ENCODE measurements around the gene MAFB.

The MAFB gene

DNA sequence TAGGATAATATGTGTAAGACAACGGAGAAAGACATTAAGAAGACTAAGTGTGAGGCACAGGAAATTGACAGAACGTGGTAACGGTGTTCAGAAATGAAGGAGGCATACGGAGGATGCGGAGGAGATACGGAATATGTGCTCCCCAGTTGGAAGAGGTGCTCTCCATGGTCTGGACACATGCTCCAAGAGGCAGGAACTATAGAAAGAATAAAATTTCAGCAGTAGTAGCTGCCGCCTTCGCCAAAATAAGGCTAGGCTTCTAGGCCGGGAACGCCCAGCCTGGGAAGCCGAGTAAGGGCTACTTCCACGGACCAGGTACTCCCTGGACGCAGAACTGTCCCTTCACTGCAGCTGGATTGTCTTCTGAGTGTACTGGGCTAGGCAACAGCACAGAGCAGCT lies 7.4 kb downstream of the MAFB start:
- H3K4me1 ChIP-seq (ENCODE audit: insufficient read depth, low read length): peaks cover 7% of the 10 kb centered on the region; the same call in 1 of the 2 replicates
- H3K9ac ChIP-seq (ENCODE audit: low read depth, low read length): no peak overlapping the region
- no peaks in the 10 kb centered on the region for H3K9me3 ChIP-seq (ENCODE audit: control insufficient read depth, insufficient read depth, low read length)
- H3K36me3 ChIP-seq (ENCODE audit: insufficient read depth, low read length): no peaks in the 10 kb centered on the region

DNA sequence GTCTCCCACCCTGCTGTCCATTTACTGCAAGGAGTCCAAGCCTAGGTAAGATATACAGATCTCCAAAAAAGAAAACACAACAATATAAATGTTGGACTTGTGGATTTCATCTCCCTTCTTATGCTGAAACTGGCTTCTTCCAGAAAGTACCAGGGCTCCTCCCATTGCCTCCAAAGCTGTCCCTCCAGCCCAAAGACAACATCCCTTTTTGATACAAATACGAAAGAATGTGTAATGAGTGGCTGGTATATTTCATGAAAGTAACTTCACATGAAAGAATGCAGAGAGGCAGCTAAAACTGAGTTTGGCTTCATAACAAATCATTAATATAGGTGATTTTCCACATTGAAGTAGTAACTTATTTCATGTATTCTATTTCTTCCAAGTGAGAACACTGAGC lies 7.9 kb downstream of the MAFB start:
- H3K36me3 ChIP-seq (ENCODE audit: insufficient read depth, low read length): no peaks in the 10 kb centered on the region
- peaks cover 7% of the 10 kb centered on the region; the same call in 1 of the 2 replicates for H3K4me1 ChIP-seq (ENCODE audit: insufficient read depth, low read length)
- no peaks in the 10 kb centered on the region for H3K9me3 ChIP-seq (ENCODE audit: control insufficient read depth, insufficient read depth, low read length)
- H3K9ac ChIP-seq (ENCODE audit: low read depth, low read length): no peak overlapping the region

DNA sequence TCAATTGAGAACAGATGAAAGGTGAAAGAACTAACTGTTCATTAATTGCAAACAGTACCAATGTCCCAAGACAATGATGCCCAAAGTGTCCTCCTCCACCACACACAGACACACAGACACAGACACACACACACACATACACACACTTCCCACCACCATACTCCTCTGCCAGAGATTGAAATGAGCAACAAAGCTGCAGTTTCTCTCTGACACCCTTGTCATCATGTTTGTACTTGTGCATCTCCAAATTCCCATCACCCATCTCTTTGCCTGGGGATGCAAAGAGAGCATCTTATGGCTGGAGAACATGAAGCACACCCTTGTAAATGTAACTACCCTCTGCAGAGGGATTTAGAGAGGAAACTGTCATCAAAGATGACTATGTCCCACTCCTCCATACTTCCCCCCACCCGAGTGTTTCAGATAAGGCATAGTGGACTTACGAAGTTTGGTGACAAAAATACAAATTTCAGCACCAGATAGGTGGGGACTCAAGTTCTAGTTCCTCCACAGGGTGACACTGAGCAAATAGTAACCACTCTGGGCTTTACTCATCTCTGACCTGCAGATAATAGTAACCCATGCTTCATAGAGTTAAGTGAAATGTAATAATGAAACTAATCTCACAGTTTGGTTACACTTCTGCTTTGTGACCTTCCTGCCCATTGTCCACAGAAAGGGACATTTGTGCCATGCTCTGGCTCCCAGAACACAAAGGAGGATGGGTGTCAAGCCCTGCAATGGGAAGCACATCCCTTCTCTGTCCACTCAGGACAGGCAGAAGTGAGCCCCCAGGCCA lies 8.7 kb downstream of the MAFB start:
- peaks cover 7% of the 10 kb centered on the region; the same call in 1 of the 2 replicates for H3K4me1 ChIP-seq (ENCODE audit: insufficient read depth, low read length)
- no peak overlapping the region for H3K9ac ChIP-seq (ENCODE audit: low read depth, low read length)
- no peaks in the 10 kb centered on the region for H3K36me3 ChIP-seq (ENCODE audit: insufficient read depth, low read length)
- H3K9me3 ChIP-seq (ENCODE audit: control insufficient read depth, insufficient read depth, low read length): no peaks in the 10 kb centered on the region

DNA sequence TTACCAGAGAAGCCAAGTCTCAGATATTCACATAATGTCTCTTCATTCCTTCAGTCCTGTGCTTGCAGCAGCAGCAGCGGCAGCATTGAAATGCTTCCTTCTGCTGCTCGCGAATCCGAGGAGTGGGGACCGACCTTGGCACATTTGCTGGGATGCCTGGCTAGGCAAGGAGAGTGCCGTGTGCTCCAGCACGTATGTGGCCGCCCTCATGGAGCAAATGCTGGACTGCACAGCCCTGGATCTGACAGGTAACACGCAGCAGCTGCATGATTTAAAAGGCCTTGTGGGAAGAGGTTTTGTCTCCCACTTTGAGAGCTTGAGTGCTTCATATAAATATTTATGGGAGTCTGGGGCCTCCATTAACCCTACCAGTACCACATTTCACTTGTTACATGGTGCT lies 9.9 kb downstream of the MAFB start:
- Histone ChIP-seq H3K4me1 (ENCODE audit: insufficient read depth, low read length) (peaks cover 7% of the 10 kb centered on the region; the same call in 1 of the 2 replicates), H3K36me3 (ENCODE audit: insufficient read depth, low read length) (no peaks in the 10 kb centered on the region), H3K9me3 (ENCODE audit: control insufficient read depth, insufficient read depth, low read length) (no peaks in the 10 kb centered on the region), H3K9ac (ENCODE audit: low read depth, low read length) (no peak overlapping the region)

DNA sequence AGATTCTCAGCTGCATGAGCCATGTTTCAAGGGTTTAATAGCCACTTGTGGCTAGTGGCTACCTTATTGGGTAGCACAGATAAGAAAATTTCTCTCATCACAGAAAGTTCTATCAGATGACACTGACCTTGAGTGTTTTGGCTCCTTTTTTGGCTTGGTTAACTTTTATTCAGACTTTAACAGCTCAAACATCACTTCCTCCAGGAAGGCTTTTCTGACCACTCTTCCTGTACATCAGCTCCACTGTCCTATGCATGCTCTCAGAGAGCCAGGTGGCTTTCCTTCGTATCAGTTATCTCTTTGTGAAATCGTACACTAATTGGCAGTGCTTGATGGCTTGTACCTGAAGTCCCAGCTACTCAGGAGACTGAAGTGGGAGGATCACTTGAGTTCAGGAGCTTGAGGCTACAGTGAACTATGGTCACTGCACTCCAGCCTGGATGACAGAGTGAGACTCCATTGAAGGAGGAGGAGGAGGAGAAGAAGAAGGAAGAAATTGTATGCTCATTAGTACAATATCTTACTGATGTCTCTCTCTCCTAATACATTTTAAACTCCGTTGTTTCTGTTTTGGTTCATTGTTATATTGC lies 10.7 kb downstream of the MAFB start:
- Histone ChIP-seq H3K9me3 (ENCODE audit: control insufficient read depth, insufficient read depth, low read length) (no peaks in the 10 kb centered on the region), H3K4me1 (ENCODE audit: insufficient read depth, low read length) (peaks cover 7% of the 10 kb centered on the region; the same call in 1 of the 2 replicates), H3K9ac (ENCODE audit: low read depth, low read length) (no peak overlapping the region)

DNA sequence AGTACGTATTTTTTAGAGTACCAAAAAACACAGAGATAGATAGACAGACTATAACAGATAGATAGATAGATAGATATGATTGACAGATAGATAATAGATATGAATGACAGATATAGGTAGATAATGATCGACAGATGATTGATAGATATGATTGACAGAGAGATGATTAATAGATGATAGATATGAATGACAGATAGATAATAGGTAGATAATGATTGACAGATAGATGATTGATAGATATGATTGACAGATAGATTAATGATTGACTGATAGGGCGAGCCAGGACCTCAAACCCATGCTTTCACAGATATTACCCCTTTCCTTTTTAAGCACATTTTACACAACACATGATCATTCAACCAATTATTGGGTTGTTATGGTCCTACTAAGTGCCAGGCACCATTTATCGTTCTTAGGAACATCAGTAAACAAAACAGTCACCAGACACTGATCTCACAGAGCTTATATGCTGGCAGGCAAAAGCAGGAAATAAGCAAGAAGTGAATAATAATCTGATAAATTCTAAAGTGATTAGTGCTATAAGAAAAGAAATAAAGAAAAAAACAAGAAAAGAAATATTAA lies 11.6 kb downstream of the MAFB start:
- H3K4me1 ChIP-seq (ENCODE audit: insufficient read depth, low read length): peaks cover 6% of the 10 kb centered on the region; the same call in 1 of the 2 replicates
- H3K9me3 ChIP-seq (ENCODE audit: control insufficient read depth, insufficient read depth, low read length): no peaks in the 10 kb centered on the region
- H3K9ac ChIP-seq (ENCODE audit: low read depth, low read length): no peak overlapping the region
- H3K36me3 ChIP-seq (ENCODE audit: insufficient read depth, low read length): no peaks in the 10 kb centered on the region

More for the DNA sequence above, 10.7 kb downstream of the MAFB start:
- H3K36me3 ChIP-seq (ENCODE audit: insufficient read depth, low read length): no peaks in the 10 kb centered on the region

DNA sequence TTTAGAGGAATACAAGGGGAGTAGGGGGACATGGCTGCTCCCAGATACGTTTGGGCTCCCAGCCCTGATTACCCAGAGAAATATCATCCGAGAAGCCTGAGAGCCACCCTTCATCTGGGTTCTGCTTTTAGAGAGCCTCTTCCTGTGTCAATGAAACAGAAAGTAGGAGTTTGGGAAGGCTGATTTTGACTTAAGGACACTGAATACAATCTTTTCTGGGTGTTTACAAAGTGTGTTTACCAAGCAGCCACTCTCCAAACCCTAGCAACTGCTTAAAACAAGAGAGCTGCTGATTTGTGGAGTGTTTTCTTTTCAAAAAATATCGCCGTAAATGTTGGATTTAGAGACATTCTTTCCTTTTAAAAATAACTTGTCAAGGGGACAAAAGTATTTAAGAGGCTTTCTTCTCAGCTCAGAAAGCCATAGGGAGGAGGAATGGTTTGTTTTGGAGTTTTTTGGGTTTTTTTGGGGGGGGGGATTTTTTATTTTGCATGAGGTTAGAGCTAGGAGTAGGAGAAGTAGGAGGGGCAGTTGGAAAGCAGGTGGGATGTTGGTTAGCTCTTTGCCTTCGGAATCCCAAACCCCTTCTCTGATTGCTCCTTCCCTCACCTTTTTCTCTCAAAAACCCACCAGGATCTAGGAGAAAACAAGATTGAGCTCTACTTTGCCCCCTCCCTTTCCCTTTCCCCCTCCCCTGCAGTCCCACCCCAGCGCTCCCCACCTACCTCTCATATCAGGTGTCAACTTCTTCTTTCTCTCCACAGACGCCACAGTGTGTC lies 12.4 kb downstream of the MAFB start:
- H3K36me3 ChIP-seq (ENCODE audit: insufficient read depth, low read length): no peaks in the 10 kb centered on the region
- H3K9ac ChIP-seq (ENCODE audit: low read depth, low read length): no peak overlapping the region
- H3K4me1 ChIP-seq (ENCODE audit: insufficient read depth, low read length): peaks cover 1% of the 10 kb centered on the region; the same call in 1 of the 2 replicates
- no peaks in the 10 kb centered on the region for H3K9me3 ChIP-seq (ENCODE audit: control insufficient read depth, insufficient read depth, low read length)

DNA sequence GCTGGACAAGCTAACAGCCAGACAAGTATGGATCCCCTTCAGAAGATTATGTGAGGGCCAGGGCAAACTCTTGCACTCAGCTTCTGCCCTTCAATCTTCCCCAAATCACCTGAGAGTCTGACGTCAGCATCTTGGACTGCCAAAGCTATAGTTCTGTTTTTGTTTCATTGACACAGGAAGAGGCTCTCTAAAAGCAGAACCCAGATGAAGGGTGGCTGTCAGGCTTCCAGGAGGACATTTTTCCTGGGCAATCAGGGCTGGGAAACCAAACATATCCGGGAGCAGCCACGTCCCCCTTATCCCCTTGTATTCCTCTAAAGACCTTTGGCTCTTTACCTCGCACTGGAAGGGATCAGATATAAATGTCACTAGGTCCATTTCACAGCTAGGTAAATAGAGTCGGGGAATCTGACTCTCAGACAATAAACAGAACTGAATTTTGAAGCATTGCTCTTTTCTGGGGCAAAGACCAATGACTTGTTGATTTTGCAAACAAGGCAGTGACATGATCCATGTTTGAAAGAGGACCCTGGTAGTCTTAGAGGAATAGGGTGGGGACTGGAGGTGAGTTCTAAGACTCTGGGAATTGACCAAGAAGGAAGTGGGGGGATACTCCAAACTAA lies 13.3 kb downstream of the MAFB start:
- Histone ChIP-seq H3K9me3 (ENCODE audit: control insufficient read depth, insufficient read depth, low read length) (no peaks in the 10 kb centered on the region), H3K4me1 (ENCODE audit: insufficient read depth, low read length) (no peaks in the 10 kb centered on the region), H3K36me3 (ENCODE audit: insufficient read depth, low read length) (no peaks in the 10 kb centered on the region), H3K9ac (ENCODE audit: low read depth, low read length) (no peak overlapping the region)

DNA sequence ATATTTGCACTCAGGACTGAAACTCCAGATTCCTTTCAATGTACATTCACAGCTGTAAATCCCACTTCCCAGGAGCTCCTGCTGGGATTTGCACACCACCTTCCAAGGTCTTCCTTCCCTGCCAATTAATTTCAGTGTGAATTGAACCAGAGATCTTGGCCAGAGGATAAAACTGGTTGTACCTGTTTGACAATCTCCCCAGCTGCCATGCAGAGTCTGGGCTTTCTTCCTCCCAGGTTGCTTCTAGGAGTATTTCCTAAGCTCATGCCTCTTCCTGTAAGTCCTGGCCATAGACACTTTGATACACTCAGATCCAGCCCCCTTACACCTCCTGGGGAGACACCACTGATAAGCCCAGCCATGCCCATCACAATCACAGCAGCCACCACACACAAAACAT lies 15.6 kb downstream of the MAFB start:
- Histone ChIP-seq H3K36me3 (ENCODE audit: insufficient read depth, low read length) (no peaks in the 10 kb centered on the region), H3K4me1 (ENCODE audit: insufficient read depth, low read length) (no peaks in the 10 kb centered on the region; the same call in 1 of the 2 replicates), H3K9ac (ENCODE audit: low read depth, low read length) (no peak overlapping the region), H3K9me3 (ENCODE audit: control insufficient read depth, insufficient read depth, low read length) (no peaks in the 10 kb centered on the region)

DNA sequence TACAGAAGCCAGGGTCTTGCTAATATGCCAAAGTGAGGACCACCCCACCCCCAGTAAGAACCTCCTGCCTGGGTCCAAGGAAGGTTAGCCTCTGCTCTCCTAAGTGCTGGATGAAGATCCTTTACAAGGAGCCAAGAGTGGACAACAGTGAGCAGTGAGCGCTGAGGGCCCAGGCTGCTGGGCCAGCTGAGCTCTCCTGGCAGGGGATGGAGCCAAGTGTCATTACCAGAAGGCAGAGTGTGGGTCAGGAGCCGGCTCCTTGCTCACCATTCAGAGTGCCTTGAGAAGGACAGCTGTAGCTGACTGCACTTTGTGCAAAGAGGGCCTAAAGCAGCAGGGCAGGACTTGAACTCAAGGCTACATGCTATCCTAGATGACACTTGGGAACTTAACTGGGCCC lies 16.9 kb downstream of the MAFB start:
- no peaks in the 10 kb centered on the region for H3K36me3 ChIP-seq (ENCODE audit: insufficient read depth, low read length)
- H3K9me3 ChIP-seq (ENCODE audit: control insufficient read depth, insufficient read depth, low read length): no peaks in the 10 kb centered on the region
- no peaks in the 10 kb centered on the region; the same call in 1 of the 2 replicates for H3K4me1 ChIP-seq (ENCODE audit: insufficient read depth, low read length)
- H3K9ac ChIP-seq (ENCODE audit: low read depth, low read length): no peak overlapping the region

DNA sequence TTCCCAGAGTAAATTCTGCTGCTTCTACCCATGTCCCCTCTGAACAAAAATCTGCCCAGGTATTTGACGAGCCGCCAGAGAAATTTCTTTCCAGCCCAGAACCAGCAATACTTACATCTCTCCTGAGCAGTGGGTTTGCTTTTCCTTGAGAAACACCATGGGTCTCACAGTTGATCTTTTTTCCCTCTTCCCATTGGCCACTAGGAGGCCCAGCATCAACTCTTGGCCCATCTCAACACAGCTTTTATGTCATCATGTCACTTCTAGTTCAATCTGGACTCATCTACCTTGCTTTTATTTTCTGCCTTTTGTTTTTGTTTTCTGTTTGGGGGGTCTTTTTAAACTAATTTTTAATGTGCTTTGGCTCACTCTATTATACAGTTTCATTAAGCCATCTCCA lies 18.8 kb downstream of the MAFB start:
- Histone ChIP-seq H3K9me3 (ENCODE audit: control insufficient read depth, insufficient read depth, low read length) (no peaks in the 10 kb centered on the region), H3K4me1 (ENCODE audit: insufficient read depth, low read length) (no peaks in the 10 kb centered on the region; the same call in 1 of the 2 replicates), H3K9ac (ENCODE audit: low read depth, low read length) (no peak overlapping the region), H3K36me3 (ENCODE audit: insufficient read depth, low read length) (no peaks in the 10 kb centered on the region)

DNA sequence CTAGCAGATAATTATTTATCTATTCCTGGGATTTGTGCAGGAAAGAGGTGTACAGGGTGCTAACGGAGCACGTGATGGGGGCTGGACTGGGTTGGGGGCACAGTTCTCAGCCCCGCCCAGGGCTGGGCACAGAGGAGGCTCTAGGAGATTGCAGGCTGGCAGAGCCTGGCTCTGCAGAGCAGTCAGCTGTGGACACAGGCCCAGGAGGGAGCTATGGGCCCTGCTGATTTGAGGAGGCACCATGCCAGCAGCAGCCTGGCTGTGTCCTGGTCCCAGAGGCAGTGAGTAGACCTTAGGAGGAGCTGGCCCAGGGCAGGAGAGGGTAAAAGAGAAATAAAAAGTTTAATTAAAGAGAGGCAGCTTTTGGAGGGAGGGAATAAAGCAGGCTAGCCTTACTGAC lies 19.3 kb downstream of the MAFB start:
- no peaks in the 10 kb centered on the region; the same call in 1 of the 2 replicates for H3K4me1 ChIP-seq (ENCODE audit: insufficient read depth, low read length)
- H3K36me3 ChIP-seq (ENCODE audit: insufficient read depth, low read length): no peaks in the 10 kb centered on the region
- no peak overlapping the region for H3K9ac ChIP-seq (ENCODE audit: low read depth, low read length)
- no peaks in the 10 kb centered on the region for H3K9me3 ChIP-seq (ENCODE audit: control insufficient read depth, insufficient read depth, low read length)

DNA sequence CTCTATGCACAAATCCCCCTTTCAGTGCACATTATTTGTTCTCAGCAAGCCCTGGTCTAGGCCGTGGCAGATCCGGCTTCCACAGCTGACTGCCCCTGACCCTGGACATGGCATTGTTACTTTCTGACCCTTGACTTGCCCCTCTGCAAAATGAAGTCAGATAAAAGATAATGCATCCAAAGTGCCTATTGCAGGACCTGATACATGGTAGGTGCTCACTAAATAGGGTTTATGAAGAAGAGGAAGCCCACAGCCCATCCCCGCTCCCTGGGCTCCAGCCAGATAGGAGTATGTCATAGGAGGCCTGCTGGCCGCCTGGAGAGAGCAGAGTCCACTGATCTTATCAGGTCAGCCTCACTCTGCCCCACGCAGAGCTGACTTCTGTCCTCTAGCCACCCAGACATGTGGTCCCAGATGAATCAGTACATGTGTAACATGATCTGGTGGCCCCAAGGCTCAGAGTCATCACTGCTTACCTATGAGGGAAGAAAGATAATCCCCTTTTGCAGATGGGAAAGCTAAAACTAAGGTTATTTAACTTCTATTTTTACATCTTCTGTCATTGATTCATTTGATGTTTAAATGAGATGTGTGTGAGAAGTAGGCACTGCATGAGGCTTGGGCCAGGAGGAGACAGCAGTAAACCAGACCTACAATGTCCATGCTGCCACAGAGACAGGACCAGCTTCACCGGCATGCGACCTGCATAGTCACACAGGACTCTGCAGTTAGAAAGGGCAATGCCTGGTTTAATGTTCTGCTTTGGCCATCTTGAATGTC lies 20.4 kb downstream of the MAFB start:
- Histone ChIP-seq H3K4me1 (ENCODE audit: insufficient read depth, low read length) (no peaks in the 10 kb centered on the region; the same call in 1 of the 2 replicates), H3K9ac (ENCODE audit: low read depth, low read length) (no peak overlapping the region)

More for the DNA sequence above, 20.4 kb downstream of the MAFB start:
- Histone ChIP-seq H3K9me3 (ENCODE audit: control insufficient read depth, insufficient read depth, low read length) (no peaks in the 10 kb centered on the region), H3K36me3 (ENCODE audit: insufficient read depth, low read length) (no peaks in the 10 kb centered on the region)

All from ES-I3 (cell line).